ENCODE measurements around the gene PDE10A.

DNA sequence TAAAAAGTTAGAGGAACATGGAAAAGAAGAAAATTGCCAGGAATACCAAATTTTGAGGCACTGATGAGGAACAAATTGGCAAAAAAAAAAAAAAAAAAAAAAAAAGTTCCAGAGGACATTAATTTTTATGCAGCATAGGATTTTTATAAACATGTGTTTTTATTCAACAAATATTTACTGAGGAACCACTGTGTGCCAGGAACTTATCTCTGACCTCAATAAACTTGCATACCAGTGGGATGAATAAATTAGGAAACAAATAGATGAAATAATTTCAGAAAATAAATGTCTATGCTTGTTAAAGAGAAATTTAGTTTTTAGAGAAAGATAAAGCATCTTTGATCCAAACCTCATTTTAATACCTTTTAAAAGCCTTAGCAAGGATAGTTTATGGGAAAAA is 175.1 kb downstream of the PDE10A start:
- TF ChIP-seq, protein P1, sequence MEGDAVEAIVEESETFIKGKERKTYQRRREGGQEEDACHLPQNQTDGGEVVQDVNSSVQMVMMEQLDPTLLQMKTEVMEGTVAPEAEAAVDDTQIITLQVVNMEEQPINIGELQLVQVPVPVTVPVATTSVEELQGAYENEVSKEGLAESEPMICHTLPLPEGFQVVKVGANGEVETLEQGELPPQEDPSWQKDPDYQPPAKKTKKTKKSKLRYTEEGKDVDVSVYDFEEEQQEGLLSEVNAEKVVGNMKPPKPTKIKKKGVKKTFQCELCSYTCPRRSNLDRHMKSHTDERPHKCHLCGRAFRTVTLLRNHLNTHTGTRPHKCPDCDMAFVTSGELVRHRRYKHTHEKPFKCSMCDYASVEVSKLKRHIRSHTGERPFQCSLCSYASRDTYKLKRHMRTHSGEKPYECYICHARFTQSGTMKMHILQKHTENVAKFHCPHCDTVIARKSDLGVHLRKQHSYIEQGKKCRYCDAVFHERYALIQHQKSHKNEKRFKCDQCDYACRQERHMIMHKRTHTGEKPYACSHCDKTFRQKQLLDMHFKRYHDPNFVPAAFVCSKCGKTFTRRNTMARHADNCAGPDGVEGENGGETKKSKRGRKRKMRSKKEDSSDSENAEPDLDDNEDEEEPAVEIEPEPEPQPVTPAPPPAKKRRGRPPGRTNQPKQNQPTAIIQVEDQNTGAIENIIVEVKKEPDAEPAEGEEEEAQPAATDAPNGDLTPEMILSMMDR (IDR thresholded peaks at IDR 0.05), result no peak
- TF ChIP-seq POLR2A (IDR thresholded peaks at IDR 0.05), result no peak
- no peak for TF ChIP-seq POLR2AphosphoS5 (IDR thresholded peaks at IDR 0.05)
- no peak for TF ChIP-seq EP300 (IDR thresholded peaks at IDR 0.05)

Measured in sigmoid colon (tissue), 4 donors.